PC-3 (cell line): ENCODE measurements around the gene TRAF3.
A peak's percentile ranks its signal among the peaks of the same experiment; 100 is the strongest.

Experiments used
- CTCF ChIP-seq: fragments of 300-600 bp; sonication (generic); conservative IDR thresholded peaks from 2 replicates; pipeline ENCODE4 v1.5.1; 2017; ENCODE audit warnings: antibody characterized with exemption, low read depth, mild to moderate bottlenecking, low read length
- EZH2phosphoT487 ChIP-seq: fragments of 300-600 bp; sonication (generic); IDR thresholded peaks from 2 replicates; pipeline ENCODE4 v1.6.1; 2018; ENCODE audit warnings: mild to moderate bottlenecking, antibody characterized with exemption, low read length, borderline replicate concordance

GRCh38 chr14:102774391-102775153 is 2.7 kb upstream of the TRAF3 start:
- peak; percentile 72 for TF ChIP-seq CTCF
- no peak for TF ChIP-seq EZH2phosphoT487
